Suppressor macrophage (primary cell): ENCODE results near the gene RNASE1.
"Not testable (repeated sequence)": the region's sequence is repeated elsewhere in the genome, so short reads cannot be mapped to it uniquely, and the experiment has no call there.

Experiments used
- DNase-seq, 4 experiments: peaks; one replicate each; pipeline ENCODE4 v3.0.0-alpha.2; 2020 to 2022

The RNASE1 gene

GRCh38 chr14:20772650-20773049 is 30.0 kb downstream of the RNASE1 start:
- no peak for DNase-seq

- peak in 3 of 4 experiments; percentile 50 to 71 (median 59) for DNase-seq
These were observed 33.2 kb downstream of the RNASE1 start for GRCh38 chr14:20769421-20769820.

- DNase-seq, result no peak
These were observed 34.1 kb downstream of the RNASE1 start for GRCh38 chr14:20768593-20768892.

- DNase-seq, result no peak
These were observed 41.7 kb downstream of the RNASE1 start for GRCh38 chr14:20760950-20761349.

GRCh38 chr14:20759465-20759864 is 43.2 kb downstream of the RNASE1 start:
- not testable (repeated sequence) for DNase-seq

GRCh38 chr14:20757965-20758364 is 44.7 kb downstream of the RNASE1 start:
- DNase-seq, result peak; percentile 32 to 68 (median 54)

GRCh38 chr14:20755037-20755436 is 47.6 kb downstream of the RNASE1 start:
- no peak for DNase-seq

- DNase-seq, result no peak
These were observed 48.3 kb downstream of the RNASE1 start for GRCh38 chr14:20754308-20754707.

GRCh38 chr14:20751963-20752562 is 50.6 kb downstream of the RNASE1 start:
- DNase-seq, result no peak
